Stimulated activated CD4-positive, alpha-beta T cell treated with anti-CD3 and anti-CD28 coated beads, Interleukin-4, amount 100 ng/mL, for 24 hours (primary cell): ENCODE results near the gene TAF11L2.
"Not testable (repeated sequence)": the region's sequence is repeated elsewhere in the genome, so short reads cannot be mapped to it uniquely, and the experiment has no call there.

ENCODE experiments used
- DNase-seq: peaks from one replicate; pipeline ENCODE4 v3.0.0-alpha.2; 2020

Gene TAF11L2

GRCh38 chr5:17528369-17528768, 30.3 kb downstream of the TAF11L2 start, which contains the start of gene TAF11L6:
Gene TAF11L6 (plus strand): TSS chr5:17528669.
- DNase-seq = not testable (repeated sequence)
